SU-DHL-6 (cell line): ENCODE measurements around the gene FAM89A.

Experiments used
- H2AFZ ChIP-seq: fragments of 200-600 bp; sonication (generic); 2 replicates; pipeline ENCODE4 v1.6.1; 2014; ENCODE audit warnings: low read depth, mild to moderate bottlenecking, moderate library complexity, mixed read lengths, antibody characterized with exemption, low read length; ENCODE audit not compliant: severe bottlenecking
- H3F3A ChIP-seq: fragments of 200-600 bp; shearing (Covaris generic); 2 replicates; pipeline ENCODE4 v1.6.0; 2016; ENCODE audit warnings: antibody characterized with exemption, mild to moderate bottlenecking; ENCODE audit not compliant: insufficient read depth
- H3K27ac ChIP-seq: fragments of 200-600 bp; sonication (generic); 2 replicates; pipeline ENCODE4 v1.5.1; 2016; ENCODE audit warnings: low read depth, mild to moderate bottlenecking, low read length, moderate library complexity, mixed read lengths
- H3K27me3 ChIP-seq: fragments of 200-600 bp; sonication (generic), shearing (Covaris generic); 2 replicates; pipeline ENCODE4 v1.6.0; 2014; ENCODE audit warnings: mild to moderate bottlenecking, low read length
- H3K36me3 ChIP-seq: fragments of 200-600 bp; sonication (generic); 2 replicates; pipeline ENCODE4 v1.6.1; 2014; ENCODE audit warnings: mild to moderate bottlenecking, low read length, mixed read lengths
- H3K4me2 ChIP-seq: fragments of 300-600, 200-600 bp; shearing (Covaris generic), sonication (generic); 2 replicates; pipeline ENCODE4 v1.6.0; 2014; ENCODE audit warnings: low read length, low read depth, mild to moderate bottlenecking; ENCODE audit not compliant: poor library complexity, severe bottlenecking
- H3K4me3 ChIP-seq: fragments of 200-600 bp; sonication (generic); 2 replicates; pipeline ENCODE4 v1.5.1; 2014; ENCODE audit warnings: antibody characterized with exemption, low read length, mild to moderate bottlenecking, mixed read lengths; ENCODE audit not compliant: insufficient read depth, poor library complexity, severe bottlenecking
- H3K79me2 ChIP-seq: fragments of 200-600 bp; sonication (generic); 2 replicates; pipeline ENCODE4 v1.6.1; 2014; ENCODE audit warnings: mild to moderate bottlenecking, low read length, moderate library complexity; ENCODE audit not compliant: insufficient read depth
- H3K9ac ChIP-seq: fragments of 200-600 bp; sonication (generic); 2 replicates; pipeline ENCODE4 v1.7.0; 2014; ENCODE audit warnings: mild to moderate bottlenecking, low read length
- H3K9me2 ChIP-seq: fragments of 200-600 bp; sonication (generic); replicated peaks from 2 replicates; pipeline ENCODE4 v1.6.1; 2014; ENCODE audit warnings: low read length; ENCODE audit not compliant: insufficient read depth
- H3K9me3 ChIP-seq: fragments of 200-600 bp; sonication (generic); 2 replicates; pipeline ENCODE4 v1.6.1; 2014; ENCODE audit warnings: low read length, mixed read lengths; ENCODE audit not compliant: insufficient read depth
- H4K20me1 ChIP-seq: fragments of 200-600 bp; sonication (generic); 2 replicates; pipeline ENCODE4 v1.6.1; 2014; ENCODE audit warnings: low read depth, mild to moderate bottlenecking, antibody characterized with exemption, low read length, moderate library complexity, mixed read lengths
- EZH2phosphoT487 ChIP-seq: fragments of 200-600 bp; sonication (generic), shearing (Covaris generic); conservative IDR thresholded peaks from 2 replicates; pipeline ENCODE4 v1.6.1; 2018; ENCODE audit warnings: mild to moderate bottlenecking, antibody characterized with exemption, low read length, moderate library complexity, mixed read lengths
- TF ChIP-seq, protein P1 (sequence below): fragments of 200-600 bp; sonication (generic); IDR thresholded peaks from one replicate; pipeline ENCODE4 v1.5.1; 2017; ENCODE audit warnings: antibody characterized with exemption, mild to moderate bottlenecking, low read length, moderate library complexity; ENCODE audit not compliant: insufficient read depth, poor library complexity, severe bottlenecking

The FAM89A gene

DNA sequence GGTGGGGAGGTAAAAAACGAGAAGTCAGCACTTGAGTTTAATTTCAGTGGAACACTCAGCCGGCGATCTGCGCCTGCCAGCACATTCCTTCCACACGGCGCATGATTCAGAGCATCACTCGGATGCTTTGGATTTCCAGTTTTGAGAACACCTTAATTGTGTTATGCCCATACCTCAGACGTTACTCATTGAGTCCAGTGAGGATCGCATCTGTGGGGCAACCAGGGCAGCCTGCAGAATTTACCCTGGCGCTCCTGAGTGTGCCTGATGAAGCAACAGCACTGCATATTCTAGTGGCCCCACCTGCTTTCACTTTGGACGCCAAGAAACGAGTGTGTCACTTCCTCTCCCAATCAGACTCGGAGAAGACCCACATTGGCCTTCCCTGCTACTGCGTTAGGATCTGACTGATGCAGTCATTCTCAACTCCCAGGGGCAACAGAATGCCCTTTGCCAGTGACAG is 19.9 kb downstream of the FAM89A start:
- Histone ChIP-seq H2AFZ (no peak overlapping the region), H3K4me3 (no peak overlapping the region), H3K9me3 (no peaks in the 10 kb centered on the region), H4K20me1 (no peaks in the 10 kb centered on the region), H3K79me2 (no peaks in the 10 kb centered on the region), H3K27ac (no peak overlapping the region), H3K36me3 (no peaks in the 10 kb centered on the region), H3K9me2 (no peaks in the 10 kb centered on the region), H3F3A (no peaks in the 10 kb centered on the region), H3K9ac (no peak overlapping the region), H3K4me2 (no peak overlapping the region), H3K27me3 (no peaks in the 10 kb centered on the region)
- TF ChIP-seq, protein P1, sequence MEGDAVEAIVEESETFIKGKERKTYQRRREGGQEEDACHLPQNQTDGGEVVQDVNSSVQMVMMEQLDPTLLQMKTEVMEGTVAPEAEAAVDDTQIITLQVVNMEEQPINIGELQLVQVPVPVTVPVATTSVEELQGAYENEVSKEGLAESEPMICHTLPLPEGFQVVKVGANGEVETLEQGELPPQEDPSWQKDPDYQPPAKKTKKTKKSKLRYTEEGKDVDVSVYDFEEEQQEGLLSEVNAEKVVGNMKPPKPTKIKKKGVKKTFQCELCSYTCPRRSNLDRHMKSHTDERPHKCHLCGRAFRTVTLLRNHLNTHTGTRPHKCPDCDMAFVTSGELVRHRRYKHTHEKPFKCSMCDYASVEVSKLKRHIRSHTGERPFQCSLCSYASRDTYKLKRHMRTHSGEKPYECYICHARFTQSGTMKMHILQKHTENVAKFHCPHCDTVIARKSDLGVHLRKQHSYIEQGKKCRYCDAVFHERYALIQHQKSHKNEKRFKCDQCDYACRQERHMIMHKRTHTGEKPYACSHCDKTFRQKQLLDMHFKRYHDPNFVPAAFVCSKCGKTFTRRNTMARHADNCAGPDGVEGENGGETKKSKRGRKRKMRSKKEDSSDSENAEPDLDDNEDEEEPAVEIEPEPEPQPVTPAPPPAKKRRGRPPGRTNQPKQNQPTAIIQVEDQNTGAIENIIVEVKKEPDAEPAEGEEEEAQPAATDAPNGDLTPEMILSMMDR: no peak
- TF ChIP-seq EZH2phosphoT487: no peak

DNA sequence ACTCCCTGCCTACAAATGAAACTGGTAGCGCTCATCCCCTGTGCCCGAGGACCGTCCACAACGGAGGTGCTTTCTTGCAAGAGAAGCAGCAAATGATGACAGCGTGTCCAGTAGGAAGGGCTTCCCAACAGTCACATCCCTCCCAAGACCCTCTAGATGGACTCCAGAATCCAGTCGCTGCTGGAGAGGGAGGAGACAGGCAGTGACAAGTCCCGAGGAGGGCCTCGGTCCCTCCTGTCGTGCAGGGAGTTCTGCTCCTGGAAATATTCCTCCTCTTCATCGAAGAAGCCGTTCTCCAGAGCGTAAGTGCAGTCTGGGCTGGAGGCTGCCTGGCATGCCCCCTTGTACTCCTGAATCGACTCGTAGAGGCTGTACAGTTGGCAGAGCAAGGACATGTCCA is 20.3 kb downstream of the FAM89A start:
- H3K79me2 ChIP-seq: no peaks in the 10 kb centered on the region
- H3F3A ChIP-seq: no peaks in the 10 kb centered on the region
- H3K4me2 ChIP-seq: no peak overlapping the region
- no peaks in the 10 kb centered on the region for H3K9me2 ChIP-seq
- H3K27me3 ChIP-seq: no peaks in the 10 kb centered on the region
- no peak for TF ChIP-seq EZH2phosphoT487
- TF ChIP-seq, protein P1: no peak
- H2AFZ ChIP-seq: no peak overlapping the region
- no peak overlapping the region for H3K27ac ChIP-seq
- H4K20me1 ChIP-seq: no peaks in the 10 kb centered on the region
- H3K36me3 ChIP-seq: no peaks in the 10 kb centered on the region
- H3K9me3 ChIP-seq: no peaks in the 10 kb centered on the region
- H3K4me3 ChIP-seq: no peak overlapping the region
- no peak overlapping the region for H3K9ac ChIP-seq

DNA sequence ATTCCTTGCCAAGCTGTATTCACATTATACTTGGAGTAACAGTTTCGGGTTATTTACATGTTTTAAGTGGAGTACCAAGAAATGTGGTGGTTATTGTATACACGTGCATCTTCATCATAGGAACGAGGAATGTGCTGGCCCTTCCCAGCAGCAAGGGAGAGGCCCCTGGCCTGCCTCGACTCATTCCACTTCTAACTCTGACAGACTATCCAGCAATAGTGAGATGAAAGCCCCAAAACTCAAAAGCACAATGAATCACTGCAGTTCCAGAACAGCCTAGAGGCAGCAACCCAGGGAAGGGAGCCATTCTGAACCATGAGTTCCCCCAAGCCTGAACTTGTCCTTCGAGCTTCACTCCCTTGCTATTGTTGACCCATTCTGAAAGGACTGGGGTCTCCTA is 23.1 kb downstream of the FAM89A start:
- H4K20me1 ChIP-seq: no peaks in the 10 kb centered on the region
- H3K4me3 ChIP-seq: no peak overlapping the region
- H3K79me2 ChIP-seq: no peaks in the 10 kb centered on the region
- TF ChIP-seq, protein P1: no peak
- TF ChIP-seq EZH2phosphoT487: no peak
- no peak overlapping the region for H3K27ac ChIP-seq
- H3F3A ChIP-seq: no peaks in the 10 kb centered on the region
- no peaks in the 10 kb centered on the region for H3K9me3 ChIP-seq
- no peak overlapping the region for H2AFZ ChIP-seq
- H3K27me3 ChIP-seq: no peaks in the 10 kb centered on the region
- no peaks in the 10 kb centered on the region for H3K9me2 ChIP-seq
- H3K4me2 ChIP-seq: no peak overlapping the region
- H3K36me3 ChIP-seq: no peaks in the 10 kb centered on the region
- H3K9ac ChIP-seq: no peak overlapping the region
